ENCODE data around the gene GFPT2. TPM values are rescaled to one million over a fixed set of nuclear protein-coding genes. Genes with fewer than 3 reads are reported as not detected.

Gene GFPT2
- total RNA-seq = under 1 TPM; 0.36 to 0.45 TPM

DNA sequence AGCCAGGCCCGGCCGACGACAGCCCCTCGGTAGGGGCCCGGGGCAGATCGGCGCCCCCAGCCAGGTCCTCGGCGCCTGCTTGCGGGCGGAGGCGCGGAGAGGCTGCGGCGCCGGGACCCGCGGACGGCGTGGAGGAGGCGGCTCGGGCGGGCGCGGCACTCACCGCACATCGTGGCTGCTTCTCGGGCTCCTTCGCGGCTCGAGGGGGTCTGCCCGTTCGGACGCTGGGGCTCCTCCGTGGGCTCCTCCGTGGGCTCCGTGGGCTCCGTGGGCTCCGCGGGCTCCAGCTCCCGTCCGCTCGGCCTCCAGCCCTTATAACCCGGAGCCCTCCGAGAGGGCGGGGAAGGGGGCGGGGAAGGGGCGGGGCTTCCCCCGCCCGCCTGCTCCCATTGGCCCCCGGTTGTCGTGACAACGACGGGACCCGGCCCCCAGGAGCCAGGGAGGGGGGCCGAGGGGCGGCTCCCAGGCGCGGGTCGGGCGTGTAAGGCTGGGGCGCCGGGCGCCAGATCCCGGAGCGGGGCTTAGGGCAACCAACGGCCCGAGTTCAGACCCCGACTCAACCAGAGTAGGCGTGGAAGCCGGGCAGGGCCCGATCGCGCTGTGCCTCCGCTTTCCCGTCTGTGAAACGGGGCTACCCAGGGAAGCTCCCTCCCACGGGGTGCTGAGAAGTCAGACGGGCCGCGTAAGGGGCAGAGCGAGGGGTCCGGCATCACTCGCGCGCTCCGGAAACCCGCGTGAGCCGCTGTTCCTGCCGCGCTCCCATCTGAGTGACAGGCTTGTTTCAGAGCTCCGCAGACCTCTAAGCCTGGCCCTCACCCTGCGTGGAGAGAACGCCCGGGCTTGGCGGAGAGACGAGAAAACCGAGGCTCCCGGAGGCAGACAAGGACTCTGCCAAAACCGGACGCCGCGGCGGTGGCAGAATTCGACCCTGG lies at the start of gene GFPT2:
TSS of gene GFPT2 (minus strand) at position 289 of the 932 bp plus-strand sequence. CDS start at position 170, 119 bp downstream.
- ATAC-seq (peak; percentile 85 to 94), DNase-seq (ENCODE audit: low spot score in 2 of 2) (peak; percentile 62 to 68)
- Mint-ChIP-seq H3K9me3 (no peaks in the 10 kb centered on the region), H3K27ac (no peak within 1 kb of the TSS), H3K36me3 (no peaks in the 10 kb centered on the region)

DNA sequence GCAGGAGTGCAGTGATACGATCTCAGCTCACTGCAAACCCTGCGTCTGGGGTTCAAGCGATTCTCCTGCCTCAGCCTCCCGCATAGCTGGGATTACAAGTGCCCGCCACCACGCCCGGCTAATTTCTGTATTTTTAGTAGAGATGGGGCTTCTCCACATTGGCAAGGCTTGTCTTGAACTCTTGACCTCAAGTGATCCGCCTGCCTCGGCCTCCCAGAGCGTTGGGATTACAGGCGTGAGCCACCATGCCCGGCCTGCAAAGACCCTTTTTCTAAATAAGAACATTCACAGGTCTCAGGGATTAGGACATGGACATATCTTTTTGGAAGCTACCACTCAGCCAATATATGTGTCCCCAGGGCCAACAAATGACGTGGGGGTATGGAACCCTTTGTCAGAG lies 49.6 kb upstream of the GFPT2 start:
- no peaks in the 10 kb centered on the region for H3K36me3 Mint-ChIP-seq
- ATAC-seq = no peak

DNA sequence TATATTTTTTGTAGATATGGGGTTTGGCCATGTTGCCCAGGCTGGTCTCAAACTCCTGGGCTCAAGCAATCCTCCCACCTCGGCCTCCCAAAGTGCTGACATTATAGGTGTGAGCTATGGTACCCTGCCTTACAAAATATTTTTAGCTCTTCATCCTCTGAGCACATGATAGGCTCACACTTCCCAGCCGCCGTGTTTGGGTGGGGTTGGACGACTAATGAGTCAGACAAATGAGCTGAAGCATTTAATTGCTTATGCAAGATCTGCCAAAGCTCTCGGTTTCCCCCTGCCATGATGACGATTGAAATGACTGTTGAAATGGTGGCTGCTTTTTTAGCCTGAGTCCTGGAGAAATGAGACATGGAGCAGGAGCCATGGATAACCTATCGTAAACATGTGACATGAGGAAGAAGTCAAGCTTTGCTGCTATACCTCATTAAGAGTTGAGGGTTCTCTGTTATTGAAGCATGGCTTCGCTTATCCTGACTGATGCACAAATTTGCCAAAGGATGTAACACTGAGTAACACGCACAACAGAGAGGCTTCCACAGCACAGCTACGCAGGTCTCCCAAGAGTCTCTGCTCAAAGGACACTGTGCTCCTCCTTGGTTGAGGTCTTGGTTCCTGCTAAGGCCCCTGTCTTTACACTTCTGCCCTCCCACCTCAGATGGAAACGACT lies 48.2 kb upstream of the GFPT2 start:
- ATAC-seq (no peak), DNase-seq (ENCODE audit: low spot score in 2 of 2) (no peak)
- no peaks in the 10 kb centered on the region for H3K9me3 Mint-ChIP-seq
- H3K27ac Mint-ChIP-seq = no peak overlapping the region
- H3K36me3 Mint-ChIP-seq = no peaks in the 10 kb centered on the region

More for the DNA sequence above, 49.6 kb upstream of the GFPT2 start:
- no peaks in the 10 kb centered on the region for H3K9me3 Mint-ChIP-seq
- no peak overlapping the region for H3K27ac Mint-ChIP-seq
- DNase-seq (ENCODE audit: low spot score in 2 of 2) = no peak

DNA sequence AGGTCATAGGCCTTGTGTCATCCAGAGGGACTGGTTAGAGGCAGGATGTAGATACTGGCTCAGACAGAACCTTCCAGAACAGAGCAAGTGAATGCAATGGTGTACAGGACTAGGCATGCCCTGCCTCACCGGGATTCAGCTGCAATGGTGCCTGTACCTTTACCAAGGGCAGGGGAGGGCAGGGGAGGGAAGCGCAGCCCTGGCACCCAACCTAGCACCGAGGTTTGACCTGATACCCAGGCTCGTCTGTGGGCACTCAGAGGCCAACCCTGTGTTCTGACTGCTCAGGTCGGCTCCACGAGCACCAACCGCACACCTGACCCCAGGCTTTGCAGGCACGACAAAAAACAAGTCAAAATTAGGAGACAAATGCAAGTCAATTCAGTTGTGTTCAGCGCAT lies 47.3 kb upstream of the GFPT2 start:
- ATAC-seq (no peak), DNase-seq (ENCODE audit: low spot score in 2 of 2) (no peak)
- H3K27ac Mint-ChIP-seq = no peak overlapping the region
- no peaks in the 10 kb centered on the region for H3K36me3 Mint-ChIP-seq
- H3K9me3 Mint-ChIP-seq = no peaks in the 10 kb centered on the region

DNA sequence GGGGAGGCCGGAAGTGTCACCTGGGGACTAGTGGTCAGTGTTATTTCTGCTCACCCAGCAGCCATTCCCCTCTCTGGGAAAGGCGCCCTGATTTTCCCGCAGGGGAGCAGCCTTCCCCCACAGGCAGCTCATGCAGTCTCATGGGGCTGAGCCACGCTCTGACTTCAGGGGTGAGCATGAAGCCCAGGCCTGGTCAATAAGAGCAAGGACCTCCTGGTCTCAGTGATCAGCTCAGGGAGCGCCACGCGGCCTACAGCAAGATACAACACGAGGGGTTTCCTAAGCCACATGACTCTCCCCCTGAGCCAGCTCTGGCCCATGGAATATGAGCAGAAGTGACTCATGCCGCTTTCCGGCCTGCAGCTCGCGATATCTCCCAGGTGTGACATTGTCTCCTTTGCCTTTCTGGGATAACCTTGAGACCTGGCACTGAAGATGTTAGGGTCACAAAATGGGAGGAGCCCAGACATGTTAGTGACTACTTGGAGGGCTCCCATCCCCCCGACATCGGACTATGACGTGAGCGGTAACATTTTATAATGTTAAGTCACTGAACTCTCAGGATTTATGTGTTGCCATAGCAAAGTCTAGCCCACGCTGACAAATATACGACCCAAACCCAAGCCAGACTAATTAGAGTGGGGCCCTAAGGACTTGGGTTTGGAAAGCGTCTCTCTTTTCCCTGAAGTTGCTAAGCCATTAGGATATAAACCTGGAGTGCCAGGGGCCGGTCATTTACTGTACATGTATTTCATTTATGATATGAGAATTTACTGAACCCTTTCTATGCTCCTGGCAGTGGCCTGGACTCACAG lies 46.5 kb upstream of the GFPT2 start:
- no peak for DNase-seq (ENCODE audit: low spot score in 2 of 2)
- no peak for ATAC-seq
- Mint-ChIP-seq H3K36me3 (no peaks in the 10 kb centered on the region), H3K27ac (no peak overlapping the region), H3K9me3 (no peaks in the 10 kb centered on the region)

DNA sequence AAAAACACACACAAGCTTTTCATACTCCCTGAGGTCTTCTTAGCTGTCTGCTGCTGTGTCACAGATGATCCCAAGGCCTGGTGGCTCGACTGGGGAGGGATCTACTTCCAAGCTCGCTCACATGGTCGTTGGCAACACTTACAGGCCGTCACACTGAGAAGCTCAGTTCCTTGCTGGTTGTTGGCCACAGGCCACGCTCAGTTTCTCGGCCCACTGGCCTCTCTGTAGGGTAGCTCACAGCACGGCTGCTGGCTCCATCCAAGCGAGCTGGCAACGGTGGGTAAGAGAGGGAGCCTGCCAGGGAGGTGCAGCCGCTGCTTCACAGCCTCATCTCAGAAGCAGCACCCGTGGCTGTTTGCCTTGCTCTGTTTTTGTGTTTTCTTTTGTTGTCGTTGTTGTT lies 43.8 kb upstream of the GFPT2 start:
- no peak for ATAC-seq
- no peak for DNase-seq (ENCODE audit: low spot score in 2 of 2)
- H3K36me3 Mint-ChIP-seq = no peaks in the 10 kb centered on the region

DNA sequence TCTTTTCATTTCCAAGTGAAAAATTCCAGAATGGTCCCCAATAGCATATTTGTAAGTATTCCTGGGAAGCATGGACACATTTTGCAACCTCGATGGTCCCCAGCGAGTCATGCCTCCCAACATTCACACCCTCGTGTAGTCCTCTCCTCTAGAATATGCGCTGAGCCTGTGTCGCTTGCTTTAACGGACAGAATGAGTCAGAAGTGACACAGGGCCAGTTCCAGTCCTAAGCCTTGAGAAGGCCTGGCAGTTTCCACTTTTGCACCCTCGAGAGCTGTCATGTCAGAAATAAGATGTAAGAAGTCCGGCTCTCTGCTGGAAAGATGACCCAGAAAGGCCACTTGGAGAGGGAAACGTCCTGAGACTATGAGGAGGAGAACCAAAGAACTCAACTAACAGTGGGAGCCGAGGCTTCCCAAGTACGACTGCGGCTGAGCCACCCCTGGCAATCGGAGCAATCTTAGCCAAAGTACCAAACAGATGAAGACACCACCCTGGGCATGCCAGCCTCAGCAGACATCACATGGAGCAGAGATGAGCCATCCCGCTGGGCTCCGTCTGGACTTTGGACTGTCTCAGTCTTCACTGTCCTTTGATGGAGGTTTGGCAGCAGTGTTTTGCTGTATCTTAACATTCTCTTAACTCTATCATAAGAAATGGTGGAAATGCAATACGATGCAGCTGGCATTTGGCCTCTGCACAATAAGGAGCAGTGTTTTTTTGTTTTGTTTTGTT lies 42.6 kb upstream of the GFPT2 start:
- DNase-seq (ENCODE audit: low spot score in 2 of 2) (no peak), ATAC-seq (no peak)
- Mint-ChIP-seq H3K9me3 (no peaks in the 10 kb centered on the region), H3K27ac (no peak overlapping the region), H3K36me3 (no peaks in the 10 kb centered on the region)

More for the DNA sequence above, 43.8 kb upstream of the GFPT2 start:
- Mint-ChIP-seq H3K27ac (no peak overlapping the region), H3K9me3 (no peaks in the 10 kb centered on the region)

DNA sequence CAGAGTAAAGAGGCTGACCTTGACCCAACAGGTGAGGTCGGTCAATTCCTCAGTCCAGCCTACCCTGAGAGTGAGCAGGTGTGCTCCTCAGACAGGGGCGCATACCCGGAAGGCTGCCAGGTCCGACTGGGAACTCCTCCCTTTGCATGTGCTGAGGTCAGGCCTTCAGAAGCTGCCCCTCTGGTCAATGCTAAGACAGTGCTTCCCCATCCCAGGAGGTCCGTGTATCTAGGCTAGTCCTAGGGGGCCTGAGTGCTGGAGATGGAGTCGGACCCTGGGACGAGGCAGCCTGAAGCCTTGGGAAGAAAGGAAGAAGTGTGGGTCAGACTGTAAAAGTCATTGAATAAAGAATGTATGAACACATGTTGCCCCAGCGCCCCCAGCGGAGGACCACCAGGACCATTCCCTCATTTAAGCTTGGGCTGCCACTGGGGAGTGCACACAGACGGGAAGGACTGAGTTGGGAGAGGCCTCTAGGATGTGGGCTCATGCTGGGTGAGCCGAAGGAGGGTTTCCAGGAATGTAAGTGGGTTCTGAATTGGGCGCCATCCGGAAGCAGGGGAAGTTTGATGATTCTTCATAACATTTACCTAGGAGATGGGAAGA lies 41.0 kb upstream of the GFPT2 start:
- H3K27ac Mint-ChIP-seq = no peak overlapping the region
- H3K9me3 Mint-ChIP-seq = no peaks in the 10 kb centered on the region
- DNase-seq (ENCODE audit: low spot score in 2 of 2) (no peak), ATAC-seq (no peak)
- H3K36me3 Mint-ChIP-seq = no peaks in the 10 kb centered on the region

DNA sequence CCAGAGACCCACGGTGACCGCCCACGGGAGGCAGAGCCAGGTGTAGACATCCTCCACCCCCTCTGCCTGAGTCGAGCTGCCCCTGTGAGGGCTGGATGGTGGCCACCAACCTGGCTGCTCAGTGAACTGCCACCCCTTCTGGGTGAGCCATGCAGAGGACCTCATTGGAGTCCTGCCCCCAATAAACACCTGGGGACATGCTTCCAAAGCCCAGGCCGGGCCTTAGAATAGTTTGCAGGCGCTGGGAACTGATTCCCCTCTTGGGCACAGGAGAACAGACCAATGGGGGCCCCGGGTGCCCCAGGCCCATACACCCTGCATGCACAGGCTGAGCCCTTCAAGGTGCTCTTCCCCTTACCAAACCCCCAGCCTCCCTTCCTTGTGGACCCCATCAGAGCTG lies 38.1 kb upstream of the GFPT2 start:
- ATAC-seq (no peak), DNase-seq (ENCODE audit: low spot score in 2 of 2) (no peak)
- no peaks in the 10 kb centered on the region for H3K36me3 Mint-ChIP-seq
- H3K27ac Mint-ChIP-seq = no peak overlapping the region
- H3K9me3 Mint-ChIP-seq = no peaks in the 10 kb centered on the region

DNA sequence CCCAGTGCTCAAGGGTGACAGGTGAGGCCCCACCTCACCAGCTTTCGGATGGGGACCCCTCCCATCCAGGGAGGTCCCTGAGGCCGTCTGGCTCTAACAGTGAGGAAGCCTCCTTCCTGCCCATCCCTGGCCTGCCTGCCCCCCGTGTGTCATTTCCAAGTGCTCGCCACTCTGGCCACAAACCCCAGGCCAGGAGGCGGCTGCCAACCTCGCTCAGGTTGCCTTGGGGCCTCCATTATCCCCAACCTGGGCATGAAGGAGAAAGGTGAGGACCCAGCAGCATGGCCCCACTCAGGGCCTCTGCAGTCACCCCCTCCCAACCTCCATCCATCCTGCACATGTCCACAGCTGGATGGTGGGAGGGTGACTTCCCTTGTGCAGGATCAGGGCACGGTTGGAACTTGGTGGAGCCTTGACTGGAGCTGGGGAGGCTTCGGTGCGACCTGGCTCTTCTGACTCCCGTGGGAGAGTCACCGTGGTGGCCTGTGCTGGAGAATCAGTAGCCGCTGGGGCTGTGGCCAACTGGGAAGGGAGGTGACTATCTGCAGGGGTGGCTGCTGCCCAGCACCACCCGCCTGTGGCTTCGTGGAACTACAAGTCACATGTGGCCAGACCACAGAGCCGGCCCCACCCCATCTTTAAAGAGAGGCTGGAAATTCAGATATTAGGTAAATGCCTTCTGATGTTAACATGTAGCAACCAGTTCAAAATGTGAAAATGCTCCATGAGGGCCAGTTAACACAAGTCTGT lies 37.5 kb upstream of the GFPT2 start:
- ATAC-seq (no peak), DNase-seq (ENCODE audit: low spot score in 2 of 2) (no peak)
- Mint-ChIP-seq H3K27ac (no peak overlapping the region), H3K9me3 (no peaks in the 10 kb centered on the region), H3K36me3 (no peaks in the 10 kb centered on the region)

DNA sequence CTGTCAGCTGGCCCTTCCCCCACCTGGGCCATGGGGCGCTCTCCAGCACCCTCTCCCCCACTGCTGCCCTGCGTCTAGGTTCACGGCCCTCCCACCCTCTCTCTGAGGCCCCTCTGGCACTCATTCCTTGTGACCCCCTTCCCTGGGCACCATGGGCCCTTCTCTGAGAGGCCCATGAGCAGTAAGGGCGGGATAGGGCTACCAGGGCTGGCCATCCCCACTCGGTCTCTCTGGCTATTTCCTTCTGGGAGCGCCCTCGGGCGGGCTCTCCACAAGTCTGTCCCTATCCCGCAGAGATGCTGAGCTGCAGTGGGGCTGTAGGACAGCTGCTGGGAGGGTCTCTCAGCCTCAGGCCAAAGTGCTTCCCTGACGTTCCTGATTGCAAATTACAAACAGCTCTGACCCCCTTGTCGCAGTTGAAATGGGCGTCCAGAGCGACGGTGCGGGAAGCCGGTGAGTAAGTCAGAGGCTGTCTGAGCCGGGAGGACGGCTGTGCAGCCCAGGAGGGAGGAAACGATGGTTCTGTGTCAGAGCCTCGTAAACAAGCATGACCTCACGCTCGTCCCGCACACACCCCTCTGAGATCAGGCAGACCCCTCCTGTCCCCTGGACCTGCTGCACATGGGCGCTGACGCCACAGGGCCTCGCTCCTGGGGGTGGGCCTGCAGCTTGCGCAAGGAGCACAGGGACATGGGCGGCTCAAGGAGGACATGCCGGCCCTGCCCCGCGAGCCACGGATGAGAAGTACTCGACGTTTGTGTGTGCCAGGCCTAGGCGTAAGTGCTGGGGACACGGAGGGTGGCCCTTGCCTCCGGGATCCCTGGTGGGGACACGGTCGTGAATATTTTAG lies 36.3 kb upstream of the GFPT2 start:
- H3K27ac Mint-ChIP-seq = no peak overlapping the region
- no peaks in the 10 kb centered on the region for H3K9me3 Mint-ChIP-seq
- no peak for ATAC-seq
- no peak for DNase-seq (ENCODE audit: low spot score in 2 of 2)
- H3K36me3 Mint-ChIP-seq = no peaks in the 10 kb centered on the region

DNA sequence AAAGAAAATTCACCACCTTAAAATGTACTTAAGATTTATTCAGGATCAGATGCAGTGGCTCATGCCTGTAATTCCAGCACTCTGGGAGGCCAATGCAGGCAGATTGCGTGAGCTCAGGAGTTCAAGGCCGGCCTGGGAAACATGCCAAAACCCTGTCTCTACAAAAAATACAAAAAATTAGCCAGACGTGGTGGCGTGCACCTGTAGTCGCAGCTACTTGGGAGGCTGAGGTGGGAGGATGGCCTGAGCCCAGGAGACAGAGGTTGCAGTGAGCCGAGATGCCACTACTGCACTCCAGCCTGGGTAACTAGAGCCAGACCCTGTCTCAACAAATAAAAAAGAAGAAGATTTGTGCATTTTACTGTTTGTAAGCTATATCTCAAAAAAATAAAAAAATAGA lies 34.7 kb upstream of the GFPT2 start:
- DNase-seq (ENCODE audit: low spot score in 2 of 2) = no peak
- ATAC-seq = no peak
- no peaks in the 10 kb centered on the region for H3K9me3 Mint-ChIP-seq
- H3K36me3 Mint-ChIP-seq = no peaks in the 10 kb centered on the region
- no peak overlapping the region for H3K27ac Mint-ChIP-seq

DNA sequence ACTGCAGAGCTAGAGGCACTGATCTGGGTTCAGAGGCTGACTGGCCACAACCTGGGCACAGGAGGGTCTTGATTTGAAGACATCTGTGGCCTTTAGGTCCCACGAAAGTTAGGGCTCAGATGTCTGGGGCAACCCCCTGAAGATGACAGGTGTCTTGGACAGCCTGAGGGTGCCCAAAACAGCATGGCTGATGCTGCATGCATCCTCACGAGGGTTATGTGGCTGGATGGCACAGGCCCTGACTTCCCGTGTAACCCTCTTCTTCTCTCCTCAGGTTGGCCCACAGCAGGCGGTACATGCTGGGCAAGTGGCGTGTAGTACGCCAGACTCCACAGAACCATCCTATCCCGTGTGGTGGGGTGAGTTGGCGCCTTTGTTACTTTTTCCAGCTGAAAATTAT lies 29.8 kb upstream of the GFPT2 start:
- Mint-ChIP-seq H3K9me3 (no peaks in the 10 kb centered on the region), H3K27ac (no peak overlapping the region), H3K36me3 (no peaks in the 10 kb centered on the region)
- DNase-seq (ENCODE audit: low spot score in 2 of 2) (no peak), ATAC-seq (no peak)

DNA sequence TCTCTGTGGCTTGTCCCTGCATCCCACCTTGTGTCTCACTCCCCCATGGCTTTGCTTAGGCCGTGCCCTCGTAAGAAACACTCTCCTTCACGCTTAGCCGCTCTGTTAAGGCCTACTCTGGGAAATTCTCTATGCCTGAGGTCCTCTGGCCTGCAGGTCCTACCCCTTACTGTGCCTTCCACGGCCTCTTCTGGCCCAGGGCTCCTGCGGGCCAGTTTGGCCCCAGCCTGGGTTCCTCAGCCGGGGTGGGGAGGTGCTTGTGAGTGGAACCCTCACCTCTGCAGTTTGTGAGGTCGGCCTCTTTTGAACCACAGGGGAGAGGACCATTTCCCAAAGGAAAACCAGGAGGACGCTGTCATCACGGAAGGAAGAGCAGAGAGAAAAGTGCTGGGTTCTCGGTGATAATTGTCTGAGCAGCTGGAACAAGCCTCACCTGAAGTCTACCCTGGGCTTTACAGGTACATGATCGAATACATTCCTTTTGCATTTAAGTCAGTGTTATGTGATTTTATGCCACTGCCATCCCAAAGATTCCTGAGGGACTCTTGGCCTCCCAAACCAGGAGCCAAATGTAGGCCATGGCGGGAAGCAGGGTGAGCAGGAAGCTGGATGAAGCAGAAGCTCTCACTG lies 28.8 kb upstream of the GFPT2 start:
- Mint-ChIP-seq H3K9me3 (no peaks in the 10 kb centered on the region), H3K27ac (no peak overlapping the region), H3K36me3 (no peaks in the 10 kb centered on the region)
- DNase-seq (ENCODE audit: low spot score in 2 of 2) = no peak
- ATAC-seq = no peak

Measured in activated naive CD4-positive, alpha-beta T cell treated with anti-CD3 and anti-CD28 coated beads, Interleukin-2, amount 50 U/mL, for 72 hours (primary cell).